ENCODE results near the gene PSMD2. TPM values are rescaled to one million over a fixed set of nuclear protein-coding genes. Genes with fewer than 3 reads are reported as not detected.

PSMD2 gene
- total RNA-seq, 1 experiment from 2014 or later: 344 TPM

- H4K91ac ChIP-seq (ENCODE audit: insufficient read length, low read depth, low read length): no peak overlapping the region
- no peak overlapping the region for H2AFZ ChIP-seq (ENCODE audit: low read length)
- no peak overlapping the region for H2BK15ac ChIP-seq (ENCODE audit: low read depth, low read length)
- H3T11ph ChIP-seq (ENCODE audit: low read length): no peak overlapping the region
- no peak overlapping the region for H2AK5ac ChIP-seq (ENCODE audit: insufficient read length, low read length)
- no peak overlapping the region for H3K18ac ChIP-seq (ENCODE audit: insufficient read length, low read depth, low read length)
- H3K27me3 ChIP-seq (ENCODE audit: insufficient read depth, low read length): peaks cover 9% of the 10 kb centered on the region; the same call in 1 of the 2 replicates
- peaks cover 8 to 9% of the 10 kb centered on the region in 2 experiments for H3K4me1 Mint-ChIP-seq
- TF ChIP-seq CTCF (conservative IDR thresholded peaks at IDR 0.05): no peak
- H4K5ac ChIP-seq (ENCODE audit: insufficient read length, low read depth, low read length): no peak overlapping the region
- H3K27me3 Mint-ChIP-seq (ENCODE audit: low read depth): peaks cover 30% of the 10 kb centered on the region
- no peak overlapping the region for H3K27ac Mint-ChIP-seq
- no peaks in the 10 kb centered on the region for H3K79me2 ChIP-seq (ENCODE audit: insufficient read depth, low read length)
- no peaks in the 10 kb centered on the region for H4K20me1 ChIP-seq (ENCODE audit: control insufficient read depth, insufficient read depth, insufficient read length)
- no peak overlapping the region for H2BK20ac ChIP-seq (ENCODE audit: low read depth, low read length, poor library complexity, severe bottlenecking)
- H3K23ac ChIP-seq (ENCODE audit: insufficient read length, low read depth, low read length): no peak overlapping the region
- WGBS (ENCODE audit: extremely low coverage, insufficient read length, low lambda C conversion rate): no CpG with 5 or more reads among the region's 3 CpGs
- no peak overlapping the region for H3K27ac ChIP-seq (ENCODE audit: insufficient read length, low read depth, low read length)
- no peak overlapping the region for H3K4ac ChIP-seq (ENCODE audit: low read depth, low read length)
- H3K36me3 Mint-ChIP-seq (ENCODE audit: insufficient read depth in 1 of 3, low read depth in 3 of 3): peaks cover 0 to 8% (median 0%) of the 10 kb centered on the region in 3 experiments; a peak in 2 of 7 replicates
- no peak overlapping the region for H3K4me3 Mint-ChIP-seq
- no peaks in the 10 kb centered on the region for H3K79me1 ChIP-seq (ENCODE audit: insufficient read depth, low read depth, low read length, poor library complexity, severe bottlenecking)
- no peak overlapping the region for H2BK120ac ChIP-seq (ENCODE audit: low read depth, low read length, poor library complexity, severe bottlenecking)
- H4K8ac ChIP-seq (replicated peaks; ENCODE audit: insufficient read length, low read depth, low read length): no peak overlapping the region
- no peaks in the 10 kb centered on the region for H3K9me3 ChIP-seq (ENCODE audit: control insufficient read depth, low read depth, low read length)
- H3K14ac ChIP-seq (ENCODE audit: insufficient read depth, low read length): no peak overlapping the region
- no peak overlapping the region for H2BK5ac ChIP-seq (ENCODE audit: insufficient read length, low read length)
- no peak overlapping the region for H3K9ac ChIP-seq (ENCODE audit: extremely low read depth, insufficient read length, low read length)
- H2BK12ac ChIP-seq (ENCODE audit: insufficient read length, low read depth, low read length): no peak overlapping the region
- H3K23me2 ChIP-seq (ENCODE audit: insufficient read length, low read depth, low read length, poor library complexity, severe bottlenecking): peaks cover 5% of the 10 kb centered on the region
- H3K4me2 ChIP-seq (ENCODE audit: insufficient read depth, insufficient read length, low read length): no peak overlapping the region
- H3K4me1 ChIP-seq (ENCODE audit: insufficient read depth, low read length): no peaks in the 10 kb centered on the region
- no peak for DNase-seq
- H3K9me3 Mint-ChIP-seq: no peaks in the 10 kb centered on the region
- H3K56ac ChIP-seq (ENCODE audit: insufficient read length, low read depth, low read length): no peak overlapping the region
Observed at GRCh38 chr3:184255291-184256039, 43.6 kb upstream of the PSMD2 start.
